C1 segment of cervical spinal cord (tissue), 14 donors: ENCODE measurements around the gene CCPG1.

Experiments
- DNase-seq, 14 donors: peaks; one replicate each; lab custom pipeline; 2025; lab: John Stamatoyannopoulos, UW

CCPG1 gene

DNA sequence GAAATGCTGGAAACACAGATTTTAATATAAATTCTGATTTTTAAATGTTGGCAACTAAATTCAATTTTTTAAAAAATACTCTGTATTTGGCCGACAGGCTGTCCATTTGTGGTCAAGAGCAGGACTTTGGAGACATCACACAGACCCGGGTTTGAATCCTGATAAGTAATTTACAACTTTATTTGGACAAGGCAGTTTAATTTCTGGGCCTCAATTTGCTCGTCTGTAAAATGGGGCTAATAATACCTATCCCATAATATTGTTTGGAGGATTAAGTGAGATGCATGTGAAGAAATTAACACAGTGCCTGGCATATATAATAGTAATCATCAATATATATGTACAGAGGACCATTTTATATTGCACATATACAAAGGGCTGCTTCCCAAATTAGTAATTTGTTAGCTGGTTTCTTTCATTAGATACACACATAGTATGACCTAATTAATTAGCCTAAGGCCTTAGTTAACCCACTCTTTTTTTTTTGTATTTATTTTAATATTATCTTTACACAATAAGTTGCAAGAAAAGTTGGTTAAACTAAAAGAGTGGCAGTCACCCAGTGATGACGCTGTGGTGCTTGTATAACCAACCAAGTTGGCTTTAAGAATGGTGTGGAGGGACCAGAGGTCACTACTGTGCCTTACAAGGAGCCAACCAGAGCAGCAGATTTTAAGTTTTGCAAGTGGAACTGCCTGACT lies 88.5 kb downstream of the CCPG1 start:
- no peak for DNase-seq

DNA sequence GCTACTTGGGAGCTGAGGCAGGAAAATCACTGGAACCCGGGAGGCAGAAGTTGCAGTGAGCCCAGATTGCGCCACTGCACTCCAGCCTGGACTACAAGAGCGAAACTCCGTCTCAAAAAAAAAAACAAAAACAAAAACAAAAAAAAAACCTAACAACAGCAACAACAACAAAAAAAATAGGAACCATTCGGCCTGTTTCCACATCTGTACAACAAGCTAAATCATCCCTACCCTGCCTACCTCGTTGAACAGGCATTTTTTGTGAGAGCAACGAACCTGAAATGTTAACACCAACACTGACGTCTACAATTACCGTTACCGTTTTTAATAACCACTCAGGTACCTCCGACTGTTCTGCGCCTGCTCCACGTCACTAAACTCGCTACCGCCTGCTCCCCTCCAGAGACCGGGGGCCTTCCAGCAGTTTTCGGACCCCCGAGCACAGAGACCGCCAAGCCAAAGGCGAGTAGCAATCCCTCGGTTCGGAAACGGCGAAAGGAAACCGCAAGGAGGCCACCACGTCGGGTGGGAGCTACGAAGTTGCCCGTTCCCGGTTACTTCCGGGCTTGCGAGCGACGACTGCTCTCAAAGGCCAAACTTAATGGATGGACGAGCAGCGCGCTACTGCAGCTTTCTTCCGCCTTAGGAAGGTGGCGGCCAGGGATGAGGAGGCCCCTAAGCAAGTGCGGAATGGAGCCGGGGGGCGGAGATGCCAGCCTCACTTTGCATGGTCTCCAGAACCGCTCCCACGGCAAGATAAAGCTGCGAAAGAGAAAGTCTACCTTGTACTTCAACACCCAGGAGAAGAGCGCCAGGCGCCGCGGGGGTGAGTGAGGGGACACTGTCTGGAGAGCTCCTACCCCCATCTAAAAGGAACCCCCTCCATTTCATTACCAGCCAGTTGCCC lies 89.3 kb downstream of the CCPG1 start, which contains the start of the genes PIGB and PIGBOS1:
Gene PIGB, plus strand, starts transcription at position 635 of the 907 bp plus-strand sequence. Its CDS starts 29 bp downstream, at position 664.
Gene PIGBOS1, minus strand, starts transcription at position 536 of the 907 bp plus-strand sequence. CDS start 1,331 bp downstream, outside the sequence.
- DNase-seq, result peak in 13 of 14 donors; percentile 28 to 86 (median 74)
